Liver (tissue), 9 donors: ENCODE results near the gene BACE1-AS. TPM values are rescaled to one million over a fixed set of nuclear protein-coding genes. Genes with fewer than 3 reads are reported as not detected.

Experiments
- DNase-seq: peaks from one replicate; pipeline ENCODE4 v3.0.0-alpha.2; 2017; ENCODE audit warnings: low spot score
- H3K27ac ChIP-seq, 2 donors: one replicate each; pipeline ENCODE4 v1.7.0; 2013; ENCODE audit warnings: inconsistent platforms in 2 of 2, low read length in 2 of 2, control low read depth in 1 of 2, low read depth in 1 of 2, mild to moderate bottlenecking in 1 of 2
- H3K27me3 ChIP-seq, 4 donors: one replicate each; pipeline versions ENCODE4 v1.6.1 to v1.7.0; 2013; ENCODE audit warnings: low read length in 3 of 4, inconsistent platforms in 1 of 4, mild to moderate bottlenecking in 1 of 4, moderate library complexity in 1 of 4; ENCODE audit not compliant: control insufficient read depth in 4 of 4, insufficient read depth in 4 of 4
- H3K36me3 ChIP-seq, 4 donors: one replicate each; pipeline versions ENCODE4 v1.6.1 to v1.7.0; 2013; ENCODE audit warnings: low read length in 3 of 4, mild to moderate bottlenecking in 3 of 4, low read depth in 1 of 4, moderate library complexity in 1 of 4; ENCODE audit not compliant: control insufficient read depth in 4 of 4, insufficient read depth in 3 of 4
- H3K4me1 ChIP-seq, 4 donors: one replicate each; pipeline versions ENCODE4 v1.6.1 to v1.7.0; 2013; ENCODE audit warnings: low read length in 3 of 4, mild to moderate bottlenecking in 3 of 4, moderate library complexity in 1 of 4; ENCODE audit not compliant: control insufficient read depth in 4 of 4, insufficient read depth in 4 of 4
- H3K4me3 ChIP-seq, 3 donors: one replicate each; pipeline versions ENCODE4 v1.6.1 to v1.7.0; 2013; ENCODE audit warnings: low read length in 3 of 3, control low read depth in 1 of 3, low read depth in 1 of 3, mild to moderate bottlenecking in 1 of 3
- H3K9ac ChIP-seq, 2 donors: one replicate each; pipeline ENCODE4 v1.7.0; 2013; ENCODE audit warnings: low read length in 2 of 2, mild to moderate bottlenecking in 2 of 2, moderate library complexity in 2 of 2, control low read depth in 1 of 2, low read depth in 1 of 2
- H3K9me3 ChIP-seq, 4 donors: one replicate each; pipeline versions ENCODE4 v1.6.1 to v1.7.0; 2013; ENCODE audit warnings: low read length in 3 of 4; ENCODE audit not compliant: control insufficient read depth in 4 of 4
- FOXA1 ChIP-seq: IDR thresholded peaks from 2 replicates; pipeline ENCODE4 v1.6.1; 2016; ENCODE audit warnings: antibody characterized with exemption
- FOXA2 ChIP-seq: IDR thresholded peaks from 2 replicates; pipeline ENCODE4 v1.6.1; 2016; ENCODE audit warnings: antibody characterized with exemption
- GABPA ChIP-seq, 2 donors: IDR thresholded peaks in 1 of 2; conservative IDR thresholded peaks in 1 of 2; 2 replicates each; pipeline ENCODE4 v1.6.1; 2016; ENCODE audit warnings: antibody characterized with exemption in 2 of 2, mild to moderate bottlenecking in 1 of 2, moderate library complexity in 1 of 2
- HNF4G ChIP-seq: IDR thresholded peaks from 2 replicates; pipeline ENCODE4 v1.6.1; 2016; ENCODE audit warnings: antibody characterized with exemption
- RAD21 ChIP-seq, 2 donors: IDR thresholded peaks; 2 replicates each; pipeline ENCODE4 v1.6.1; 2016; ENCODE audit warnings: antibody characterized with exemption in 2 of 2, mild to moderate bottlenecking in 2 of 2
- TAF1 ChIP-seq: conservative IDR thresholded peaks from 2 replicates; pipeline ENCODE4 v1.6.1; 2016; ENCODE audit warnings: antibody characterized with exemption, mild to moderate bottlenecking
- WGBS: extraction: QIAGEN DNeasy Blood & Tissue Kit; methylation state at CpG from one replicate; pipeline ENCODE4 v1.1.7; 2013; 5-methylcytosine and 5-hydroxymethylcytosine counted together
- polyA plus RNA-seq, 2 donors: library from polyadenylated mRNA; stranded (reverse) in 1 of 2; unstranded in 1 of 2; fragments of 200-250 nt in 1 of 2; fragments of >200 nt in 1 of 2; fragmentation: Nextera tagmentation in 1 of 2; extraction: Ambion mirVana in 1 of 2; gene quantifications; one replicate each; pipeline versions ENCODE4 v1.2.1 to v1.2.3, GENCODE V29; 2013 to 2015
- total RNA-seq, 2 donors: library from RNA; depleted of rRNA; stranded (reverse); fragments of >200 nt; gene quantifications; one replicate each; pipeline ENCODE4 v1.2.3, GENCODE V29; 2014
- TF ChIP-seq, protein P1 (sequence below): IDR thresholded peaks from 2 replicates; pipeline ENCODE4 v1.6.1; 2016; ENCODE audit warnings: antibody characterized with exemption
- TF ChIP-seq, protein P2 (sequence below): IDR thresholded peaks from 2 replicates; pipeline ENCODE4 v1.6.1; 2016; ENCODE audit warnings: antibody characterized with exemption
- TF ChIP-seq, protein P3 (sequence below): IDR thresholded peaks from 2 replicates; pipeline ENCODE4 v1.6.1; 2016; ENCODE audit warnings: antibody characterized with exemption
- TF ChIP-seq, protein P4 (sequence below): fragments of 150-350 bp; IDR thresholded peaks from 2 replicates; pipeline ENCODE4 v1.5.1; 2017; ENCODE audit warnings: improper control_type of control experiment, low read depth, low read length; ENCODE audit not compliant: missing input control
- donor health status: healthy.
- donor health status: healthy.
- donor health status: healthy.
- donor health status: healthy.
- donor health status: healthy.

The BACE1-AS gene
- total and polyA plus RNA-seq, 4 donors: 0.85 to 2.9 (median 1.6) TPM

DNA sequence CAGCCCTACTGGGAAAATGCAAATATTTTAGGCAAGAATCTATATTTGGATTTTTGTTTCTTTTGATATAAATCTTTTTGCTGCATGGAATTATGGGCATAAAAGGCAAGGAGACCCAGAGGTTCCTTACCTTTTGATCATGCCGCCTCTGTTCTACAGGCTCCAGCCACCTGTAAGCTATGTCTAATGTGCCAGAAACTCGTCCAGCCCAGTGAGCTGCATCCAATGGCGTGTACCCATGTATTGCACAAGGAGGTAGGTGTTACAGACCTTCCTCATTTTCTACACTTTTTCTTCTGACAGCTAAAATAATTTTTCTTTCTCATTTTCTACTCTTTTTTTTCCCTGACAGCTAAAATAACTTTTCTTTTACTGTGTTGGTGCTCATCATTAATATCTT, 8.2 kb upstream of the BACE1-AS start:
- Histone ChIP-seq H3K27me3 (no peaks in the 10 kb centered on the region), H3K36me3 (peaks cover 7 to 37% (median 20%) of the 10 kb centered on the region in 4 donors), H3K9ac (no peak overlapping the region), H3K27ac (no peak overlapping the region), H3K4me1 (no peaks in the 10 kb centered on the region), H3K4me3 (no peak overlapping the region), H3K9me3 (no peaks in the 10 kb centered on the region)
- TF ChIP-seq, protein P1, sequence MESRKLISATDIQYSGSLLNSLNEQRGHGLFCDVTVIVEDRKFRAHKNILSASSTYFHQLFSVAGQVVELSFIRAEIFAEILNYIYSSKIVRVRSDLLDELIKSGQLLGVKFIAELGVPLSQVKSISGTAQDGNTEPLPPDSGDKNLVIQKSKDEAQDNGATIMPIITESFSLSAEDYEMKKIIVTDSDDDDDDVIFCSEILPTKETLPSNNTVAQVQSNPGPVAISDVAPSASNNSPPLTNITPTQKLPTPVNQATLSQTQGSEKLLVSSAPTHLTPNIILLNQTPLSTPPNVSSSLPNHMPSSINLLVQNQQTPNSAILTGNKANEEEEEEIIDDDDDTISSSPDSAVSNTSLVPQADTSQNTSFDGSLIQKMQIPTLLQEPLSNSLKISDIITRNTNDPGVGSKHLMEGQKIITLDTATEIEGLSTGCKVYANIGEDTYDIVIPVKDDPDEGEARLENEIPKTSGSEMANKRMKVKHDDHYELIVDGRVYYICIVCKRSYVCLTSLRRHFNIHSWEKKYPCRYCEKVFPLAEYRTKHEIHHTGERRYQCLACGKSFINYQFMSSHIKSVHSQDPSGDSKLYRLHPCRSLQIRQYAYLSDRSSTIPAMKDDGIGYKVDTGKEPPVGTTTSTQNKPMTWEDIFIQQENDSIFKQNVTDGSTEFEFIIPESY: no peak
- TF ChIP-seq, protein P2, sequence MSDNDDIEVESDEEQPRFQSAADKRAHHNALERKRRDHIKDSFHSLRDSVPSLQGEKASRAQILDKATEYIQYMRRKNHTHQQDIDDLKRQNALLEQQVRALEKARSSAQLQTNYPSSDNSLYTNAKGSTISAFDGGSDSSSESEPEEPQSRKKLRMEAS: no peak
- TF ChIP-seq, protein P3, sequence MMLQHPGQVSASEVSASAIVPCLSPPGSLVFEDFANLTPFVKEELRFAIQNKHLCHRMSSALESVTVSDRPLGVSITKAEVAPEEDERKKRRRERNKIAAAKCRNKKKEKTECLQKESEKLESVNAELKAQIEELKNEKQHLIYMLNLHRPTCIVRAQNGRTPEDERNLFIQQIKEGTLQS: no peak
- TF ChIP-seq FOXA2 (no peak), HNF4G (no peak)
- whole genome bisulfite sequencing: 84% methylated on average over 3 of the region's 3 CpGs
- no peak for DNase-seq

DNA sequence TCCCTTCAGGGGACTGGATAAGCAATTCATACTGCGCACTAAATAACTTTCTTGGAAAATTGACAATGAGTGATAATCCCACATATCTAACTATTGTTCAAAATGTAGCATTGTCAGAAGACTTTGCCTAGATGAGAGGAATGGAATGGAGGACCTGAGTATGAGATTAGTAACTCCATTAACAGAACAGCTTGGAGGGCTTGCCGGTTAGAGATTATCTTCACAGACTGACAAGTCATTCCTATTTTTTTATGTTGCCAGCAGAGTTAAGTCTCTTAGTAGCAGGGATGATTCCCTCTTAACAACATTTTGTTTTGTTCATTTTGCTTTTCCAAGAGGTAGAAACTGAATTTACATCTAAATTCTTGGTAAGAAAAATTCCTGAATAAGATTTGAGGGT, 7.1 kb upstream of the BACE1-AS start:
- no peak for DNase-seq
- H3K36me3 ChIP-seq: peaks cover 12 to 45% (median 26%) of the 10 kb centered on the region in 4 donors
- TF ChIP-seq FOXA1: no peak
- no peaks in the 10 kb centered on the region for H3K27me3 ChIP-seq
- no peaks in the 10 kb centered on the region for H3K9me3 ChIP-seq
- H3K4me1 ChIP-seq: no peaks in the 10 kb centered on the region
- no peak overlapping the region for H3K4me3 ChIP-seq
- H3K9ac ChIP-seq: no peak overlapping the region
- no peak overlapping the region for H3K27ac ChIP-seq
- WGBS: 96% methylated on average over 2 of the region's 2 CpGs

DNA sequence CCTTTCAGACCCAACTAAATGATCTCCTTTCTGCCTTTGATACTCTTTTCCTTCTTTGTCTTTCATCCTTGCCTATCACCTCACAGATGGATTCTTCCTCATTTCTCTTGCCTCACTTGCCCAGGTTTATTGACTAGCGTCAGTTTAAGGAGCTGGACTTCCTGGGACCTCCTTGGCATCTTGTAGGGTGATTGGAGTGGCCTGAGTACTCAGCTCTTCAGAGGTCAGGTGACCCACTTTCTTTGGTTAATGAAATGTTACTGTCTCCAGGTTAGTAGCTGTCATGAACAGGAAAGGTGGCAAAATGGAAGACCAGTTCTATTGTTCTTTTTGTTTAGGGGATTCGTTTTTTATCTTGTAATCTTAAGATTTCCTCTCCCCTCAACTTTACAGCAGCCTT, 4.6 kb upstream of the BACE1-AS start:
- Histone ChIP-seq H3K9ac (no peak overlapping the region), H3K4me1 (no peaks in the 10 kb centered on the region), H3K36me3 (peaks cover 16 to 63% (median 41%) of the 10 kb centered on the region in 4 donors), H3K4me3 (no peak overlapping the region), H3K9me3 (no peaks in the 10 kb centered on the region), H3K27me3 (no peaks in the 10 kb centered on the region), H3K27ac (no peak overlapping the region)
- 87% methylated on average over 2 of the region's 2 CpGs for WGBS
- TF ChIP-seq GABPA (IDR thresholded peaks at IDR 0.05 in 1 of 2, conservative IDR thresholded peaks at IDR 0.05 in 1 of 2) (no peak), HNF4G (no peak), TAF1 (no peak), FOXA2 (no peak), RAD21 (IDR thresholded peaks at IDR 0.05) (no peak), FOXA1 (no peak)
- TF ChIP-seq, protein P4, sequence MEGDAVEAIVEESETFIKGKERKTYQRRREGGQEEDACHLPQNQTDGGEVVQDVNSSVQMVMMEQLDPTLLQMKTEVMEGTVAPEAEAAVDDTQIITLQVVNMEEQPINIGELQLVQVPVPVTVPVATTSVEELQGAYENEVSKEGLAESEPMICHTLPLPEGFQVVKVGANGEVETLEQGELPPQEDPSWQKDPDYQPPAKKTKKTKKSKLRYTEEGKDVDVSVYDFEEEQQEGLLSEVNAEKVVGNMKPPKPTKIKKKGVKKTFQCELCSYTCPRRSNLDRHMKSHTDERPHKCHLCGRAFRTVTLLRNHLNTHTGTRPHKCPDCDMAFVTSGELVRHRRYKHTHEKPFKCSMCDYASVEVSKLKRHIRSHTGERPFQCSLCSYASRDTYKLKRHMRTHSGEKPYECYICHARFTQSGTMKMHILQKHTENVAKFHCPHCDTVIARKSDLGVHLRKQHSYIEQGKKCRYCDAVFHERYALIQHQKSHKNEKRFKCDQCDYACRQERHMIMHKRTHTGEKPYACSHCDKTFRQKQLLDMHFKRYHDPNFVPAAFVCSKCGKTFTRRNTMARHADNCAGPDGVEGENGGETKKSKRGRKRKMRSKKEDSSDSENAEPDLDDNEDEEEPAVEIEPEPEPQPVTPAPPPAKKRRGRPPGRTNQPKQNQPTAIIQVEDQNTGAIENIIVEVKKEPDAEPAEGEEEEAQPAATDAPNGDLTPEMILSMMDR: no peak
- TF ChIP-seq, protein P1: no peak
- no peak for DNase-seq
